C4-2B (cell line): ENCODE results near the gene HORMAD1.

Experiments
- CTCF ChIP-seq: fragments of 450-650 bp; conservative IDR thresholded peaks from 2 replicates; pipeline ENCODE4 v1.5.1; 2017; ENCODE audit warnings: mild to moderate bottlenecking
- ZFX ChIP-seq: fragments of 450-650 bp; IDR thresholded peaks from 2 replicates; pipeline ENCODE4 v1.6.1; 2017

GRCh38 chr1:150708595-150708994 lies 12.1 kb downstream of the HORMAD1 start:
- no peak for TF ChIP-seq CTCF
- TF ChIP-seq ZFX, result no peak
